Cardiac atrium fibroblast (primary cell): ENCODE measurements around the gene NPAS2. TPM values are rescaled to one million over a fixed set of nuclear protein-coding genes. Genes with fewer than 3 reads are reported as not detected.

Source experiments
- total RNA-seq: library from RNA; depleted of rRNA; stranded (reverse); fragments of >200 nt; gene quantifications from 2 replicates; pipeline ENCODE4 v1.2.3, GENCODE V29; 2015

The NPAS2 gene, protein sequence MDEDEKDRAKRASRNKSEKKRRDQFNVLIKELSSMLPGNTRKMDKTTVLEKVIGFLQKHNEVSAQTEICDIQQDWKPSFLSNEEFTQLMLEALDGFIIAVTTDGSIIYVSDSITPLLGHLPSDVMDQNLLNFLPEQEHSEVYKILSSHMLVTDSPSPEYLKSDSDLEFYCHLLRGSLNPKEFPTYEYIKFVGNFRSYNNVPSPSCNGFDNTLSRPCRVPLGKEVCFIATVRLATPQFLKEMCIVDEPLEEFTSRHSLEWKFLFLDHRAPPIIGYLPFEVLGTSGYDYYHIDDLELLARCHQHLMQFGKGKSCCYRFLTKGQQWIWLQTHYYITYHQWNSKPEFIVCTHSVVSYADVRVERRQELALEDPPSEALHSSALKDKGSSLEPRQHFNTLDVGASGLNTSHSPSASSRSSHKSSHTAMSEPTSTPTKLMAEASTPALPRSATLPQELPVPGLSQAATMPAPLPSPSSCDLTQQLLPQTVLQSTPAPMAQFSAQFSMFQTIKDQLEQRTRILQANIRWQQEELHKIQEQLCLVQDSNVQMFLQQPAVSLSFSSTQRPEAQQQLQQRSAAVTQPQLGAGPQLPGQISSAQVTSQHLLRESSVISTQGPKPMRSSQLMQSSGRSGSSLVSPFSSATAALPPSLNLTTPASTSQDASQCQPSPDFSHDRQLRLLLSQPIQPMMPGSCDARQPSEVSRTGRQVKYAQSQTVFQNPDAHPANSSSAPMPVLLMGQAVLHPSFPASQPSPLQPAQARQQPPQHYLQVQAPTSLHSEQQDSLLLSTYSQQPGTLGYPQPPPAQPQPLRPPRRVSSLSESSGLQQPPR
- 17.0 and 22.0 TPM in 2 replicates for total RNA-seq

DNA sequence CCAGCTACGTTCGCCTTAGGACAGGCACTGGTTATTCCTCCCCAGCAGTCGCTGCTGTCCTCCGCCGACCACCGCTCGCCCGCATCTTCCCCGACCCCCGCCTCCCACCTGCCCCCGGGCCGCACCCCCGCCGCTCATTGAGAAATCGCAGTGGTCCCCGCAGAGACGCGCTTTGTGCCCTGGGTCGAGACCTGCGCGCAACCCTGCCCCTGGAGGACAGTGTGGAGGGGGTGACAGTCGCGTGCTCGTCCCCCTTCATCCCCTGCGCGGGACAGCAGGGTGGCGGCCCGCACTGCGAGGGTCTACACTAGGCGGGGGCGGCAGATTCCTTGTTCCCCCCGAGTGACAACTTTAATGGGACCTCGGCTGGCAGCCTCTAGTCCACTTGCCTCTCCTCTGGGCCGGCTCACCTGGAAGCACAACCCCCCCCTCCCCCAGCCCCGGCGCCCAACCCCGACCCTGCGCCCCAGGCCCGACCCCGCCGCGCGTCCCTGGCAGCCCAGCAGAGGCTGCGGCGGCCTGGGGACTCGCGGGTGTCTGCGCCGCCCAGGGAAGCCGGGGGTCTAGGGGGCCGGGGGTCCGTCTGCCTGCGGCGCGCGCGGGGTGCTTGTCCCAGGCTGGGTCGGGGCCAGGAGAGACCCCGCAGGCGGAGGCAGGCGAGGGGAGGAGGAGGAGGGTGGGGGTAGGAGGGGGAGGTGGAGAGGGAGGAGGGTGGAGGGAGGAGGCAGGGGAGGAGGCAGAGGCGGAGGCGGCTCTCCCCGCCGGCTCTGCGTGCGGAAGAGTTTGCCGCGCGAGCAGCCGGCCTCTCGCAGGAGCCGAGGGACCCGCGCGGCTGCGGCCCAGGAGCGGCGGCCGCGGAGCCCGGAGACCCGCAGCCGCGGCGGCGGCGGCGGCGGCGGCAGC, at the start of gene NPAS2:
NPAS2 (plus strand) TSS at position 770 of the 903 bp plus-strand sequence. CDS start 84,616 bp downstream, outside the sequence.

DNA sequence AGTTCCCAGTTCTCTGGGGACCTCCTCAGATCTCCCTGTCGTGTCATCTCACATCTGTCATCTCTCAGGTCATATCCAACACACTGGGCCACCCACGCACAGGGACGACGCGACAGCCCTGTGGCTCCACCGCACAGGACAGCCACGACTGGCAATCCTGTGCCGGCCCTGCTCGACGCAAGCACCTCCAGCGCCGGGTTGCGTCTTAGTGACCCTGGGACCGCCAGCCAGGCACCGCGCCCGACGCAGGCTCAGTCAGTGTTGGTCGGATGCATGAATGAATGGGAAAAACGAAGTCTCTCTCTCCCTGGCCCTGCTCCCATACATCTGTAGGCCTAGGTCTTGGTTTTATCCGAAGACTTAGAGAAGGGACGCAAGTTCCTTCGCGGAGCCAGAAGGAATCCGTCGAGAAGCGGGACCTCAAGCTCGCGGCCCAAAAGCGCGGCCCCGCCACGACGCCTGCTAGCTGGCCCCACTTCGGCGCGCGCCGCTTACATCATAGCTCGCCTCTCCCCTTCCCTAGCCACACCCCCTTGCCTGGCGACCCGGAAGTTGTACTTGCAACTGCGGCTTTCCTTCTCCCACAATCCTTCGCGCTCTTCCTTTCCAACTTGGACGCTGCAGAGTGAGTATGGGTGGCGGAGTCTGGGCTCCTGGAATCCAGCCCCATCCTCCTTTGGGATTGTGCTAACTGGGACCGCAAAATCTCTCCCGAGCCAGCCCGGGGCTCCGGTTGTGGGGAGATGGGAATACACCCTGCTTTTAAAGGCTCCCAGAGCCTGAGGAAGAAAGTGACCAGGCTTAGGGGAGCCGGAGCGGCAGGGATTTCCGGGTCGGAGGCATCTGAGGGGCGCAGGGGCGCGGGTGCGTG, 182.0 kb downstream of the NPAS2 start, which contains the start of gene RPL31:
RPL31 (plus strand) TSS at position 599 of the 871 bp plus-strand sequence. CDS start 413 bp downstream, outside the sequence.

Other genes with a start within 250 kb of the NPAS2 start
- gene RPL31, start 182.2 kb downstream of the NPAS2 start, total RNA-seq: 1,289 and 1,547 TPM in 2 replicates